HepG2 (cell line): ENCODE measurements around the gene RETN. TPM values are rescaled to one million over a fixed set of nuclear protein-coding genes. Genes with fewer than 3 reads are reported as not detected.

Experiments used
- CHD2 ChIP-seq: IDR thresholded peaks from 2 replicates; pipeline ENCODE4 v1.6.1; 2011; ENCODE audit warnings: low read depth, low read length, improper control_type of control experiment
- FIP1L1 ChIP-seq: fragments of 200-400 bp; formaldehyde crosslinking; IDR thresholded peaks from 2 replicates; pipeline ENCODE4 v1.6.1; 2018; ENCODE audit warnings: low read depth, mild to moderate bottlenecking, low read length, moderate library complexity, borderline replicate concordance; ENCODE audit not compliant: insufficient read depth
- FOXJ3 ChIP-seq: sonication (generic); formaldehyde crosslinking; IDR thresholded peaks from 2 replicates; pipeline ENCODE4 v1.4.0; 2020; ENCODE audit warnings: missing genetic modification reagents, mild to moderate bottlenecking, borderline replicate concordance
- GATAD1 ChIP-seq: IDR thresholded peaks from 2 replicates; pipeline ENCODE4 v1.6.1; 2016; ENCODE audit warnings: missing genetic modification reagents, missing compliant biosample characterization
- GMEB2 ChIP-seq: IDR thresholded peaks from 2 replicates; pipeline ENCODE4 v1.6.1; 2016; ENCODE audit warnings: missing biosample characterization, missing genetic modification reagents, low read depth
- HMGXB4 ChIP-seq, 2 experiments: sonication (generic) in 1 of 2; formaldehyde crosslinking in 1 of 2; IDR thresholded peaks; 2 replicates each; pipeline versions ENCODE4 v1.4.0 to v1.6.1; 2018 to 2020; ENCODE audit warnings: missing genetic modification reagents in 2 of 2, borderline replicate concordance in 1 of 2, low read depth in 1 of 2, mild to moderate bottlenecking in 1 of 2, missing biosample characterization in 1 of 2
- IKZF5 ChIP-seq: IDR thresholded peaks from 2 replicates; pipeline ENCODE4 v1.6.1; 2018; ENCODE audit warnings: missing genetic modification reagents, mild to moderate bottlenecking, missing compliant biosample characterization
- KLF6 ChIP-seq: IDR thresholded peaks from 2 replicates; pipeline ENCODE4 v1.8.0; 2016; ENCODE audit warnings: missing biosample characterization, missing genetic modification reagents
- NFIC ChIP-seq: IDR thresholded peaks from 2 replicates; pipeline ENCODE4 v1.6.1; 2012; ENCODE audit warnings: mild to moderate bottlenecking, low read length, inconsistent platforms
- RAD51 ChIP-seq: fragments of 450-650 bp; IDR thresholded peaks from 2 replicates; pipeline ENCODE4 v1.6.1; 2016; ENCODE audit warnings: borderline replicate concordance
- SIX4 ChIP-seq: sonication (generic); formaldehyde crosslinking; IDR thresholded peaks from 2 replicates; pipeline ENCODE4 v1.4.0; 2020; ENCODE audit warnings: missing genetic modification reagents
- ZBTB10 ChIP-seq: sonication (generic); formaldehyde crosslinking; IDR thresholded peaks from 2 replicates; pipeline ENCODE4 v1.4.0; 2020; ENCODE audit warnings: missing genetic modification reagents, borderline replicate concordance
- ZBTB39 ChIP-seq: sonication (generic); formaldehyde crosslinking; IDR thresholded peaks from 2 replicates; pipeline ENCODE4 v1.5.0; 2020; ENCODE audit warnings: missing genetic modification reagents
- ZNF883 ChIP-seq: sonication (generic); formaldehyde crosslinking; IDR thresholded peaks from 2 replicates; pipeline ENCODE4 v1.5.1; 2020; ENCODE audit warnings: mild to moderate bottlenecking, missing genetic modification reagents; ENCODE audit errors: not compliant biosample characterization
- polyA plus RNA-seq, 8 experiments: library from polyadenylated mRNA; depleted of rRNA in 3 of 8; stranded (reverse) in 7 of 8; unstranded in 1 of 8; fragments of >200 nt; fragmentation: Illumina TruSeq in 4 of 8; extraction: Trizol in 4 of 8; gene quantifications; 2 replicates each; pipeline versions ENCODE4 v1.2.1 to v1.2.3, GENCODE V29; 2011 to 2016; ENCODE audit warnings: low read depth in 4 of 8, missing spikeins in 1 of 8, mixed read lengths in 1 of 8; ENCODE audit not compliant: insufficient read depth in 1 of 8
- total RNA-seq, 5 experiments: library from RNA; depleted of rRNA; stranded (reverse); fragments of >200 nt; fragmentation: Illumina TruSeq; extraction: Trizol; gene quantifications; 2 replicates each; pipeline ENCODE4 v1.2.3, GENCODE V29; 2016; ENCODE audit warnings: low read depth in 1 of 5

RETN gene
- total and polyA plus RNA-seq, 2 of the 13 experiments (the other 11 are each of a cell fraction or from before 2014, with no cell fraction given): not detected

GRCh38 chr19:7652061-7652641 lies 16.7 kb upstream of the RETN start (continued):
- TF ChIP-seq ZBTB10 (no peak), FOXJ3 (CRISPR knock-in tag) (peak; percentile 73; the same call in 1 of the 2 replicates), HMGXB4 (CRISPR knock-in tag; IDR thresholded peaks at IDR 0.05; ENCODE audit: borderline replicate concordance in 1 of 2, low read depth in 1 of 2) (peak; percentile 54 to 65; a peak in 2 of 4 replicates), IKZF5 (CRISPR knock-in tag) (peak; percentile 81), FIP1L1 (no peak), GMEB2 (no peak), SIX4 (peak; percentile 99), NFIC (peak; percentile 78), KLF6 (CRISPR knock-in tag) (peak; percentile 60; the same call in 1 of the 2 replicates), ZBTB39 (CRISPR knock-in tag) (no peak), CHD2 (no peak), ZNF883 (CRISPR knock-in tag) (no peak), RAD51 (no peak), GATAD1 (CRISPR knock-in tag) (peak; percentile 69)
